ENCODE measurements around the gene SNAP25.
A peak's percentile ranks its signal among the peaks of the same experiment; 100 is the strongest.

SNAP25 gene

DNA sequence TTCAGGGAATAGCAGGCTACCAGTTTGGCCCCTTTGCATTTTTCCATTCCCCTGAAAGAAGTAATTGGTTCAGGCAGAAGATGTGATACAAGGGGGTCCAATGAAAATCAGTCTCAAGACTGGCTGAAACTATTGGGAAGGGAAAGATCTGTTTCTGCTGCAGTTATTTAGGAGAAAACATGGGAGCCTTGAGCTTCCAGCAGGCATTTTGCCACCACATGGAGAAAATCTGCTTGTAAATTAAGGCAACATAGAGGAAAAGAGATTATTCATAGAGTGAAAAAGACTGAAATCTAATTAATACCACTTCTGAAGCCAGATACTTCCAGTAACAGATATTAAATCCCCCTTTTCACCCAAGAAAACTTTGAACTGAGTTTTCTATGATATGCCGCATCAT is 44.2 kb upstream of the SNAP25 start:
- ChIA-PET CTCF (no interaction called here), POLR2A (no interaction called here)
- TF ChIP-seq, protein P1, sequence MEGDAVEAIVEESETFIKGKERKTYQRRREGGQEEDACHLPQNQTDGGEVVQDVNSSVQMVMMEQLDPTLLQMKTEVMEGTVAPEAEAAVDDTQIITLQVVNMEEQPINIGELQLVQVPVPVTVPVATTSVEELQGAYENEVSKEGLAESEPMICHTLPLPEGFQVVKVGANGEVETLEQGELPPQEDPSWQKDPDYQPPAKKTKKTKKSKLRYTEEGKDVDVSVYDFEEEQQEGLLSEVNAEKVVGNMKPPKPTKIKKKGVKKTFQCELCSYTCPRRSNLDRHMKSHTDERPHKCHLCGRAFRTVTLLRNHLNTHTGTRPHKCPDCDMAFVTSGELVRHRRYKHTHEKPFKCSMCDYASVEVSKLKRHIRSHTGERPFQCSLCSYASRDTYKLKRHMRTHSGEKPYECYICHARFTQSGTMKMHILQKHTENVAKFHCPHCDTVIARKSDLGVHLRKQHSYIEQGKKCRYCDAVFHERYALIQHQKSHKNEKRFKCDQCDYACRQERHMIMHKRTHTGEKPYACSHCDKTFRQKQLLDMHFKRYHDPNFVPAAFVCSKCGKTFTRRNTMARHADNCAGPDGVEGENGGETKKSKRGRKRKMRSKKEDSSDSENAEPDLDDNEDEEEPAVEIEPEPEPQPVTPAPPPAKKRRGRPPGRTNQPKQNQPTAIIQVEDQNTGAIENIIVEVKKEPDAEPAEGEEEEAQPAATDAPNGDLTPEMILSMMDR (IDR thresholded peaks at IDR 0.05; ENCODE audit: insufficient read depth, low read length, missing control alignments): no peak
- H3K4me3 ChIP-seq (ENCODE audit: low read depth, low read length): no peak overlapping the region
- no peak for DNase-seq (ENCODE audit: low read depth, low spot score)

DNA sequence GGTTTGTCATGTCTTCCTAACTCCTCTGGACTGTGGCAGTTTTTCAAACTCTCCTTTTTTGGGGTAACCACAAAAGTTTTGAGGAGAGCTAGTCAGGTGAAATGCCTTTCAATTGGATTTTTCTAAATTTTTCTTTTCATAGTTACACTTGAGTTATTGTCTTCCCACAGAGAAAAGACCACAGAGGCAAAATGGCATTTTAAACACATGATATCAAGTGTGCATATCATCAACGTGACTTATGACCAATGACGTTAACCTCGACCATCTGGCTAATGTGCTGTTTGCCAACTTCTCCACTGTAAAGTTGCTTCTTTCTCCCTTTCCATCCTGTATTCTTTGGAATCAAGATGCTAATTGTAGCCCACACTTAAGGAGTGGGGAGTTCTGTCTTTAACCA is 41.3 kb upstream of the SNAP25 start:
- ChIA-PET POLR2A (no interaction called here), CTCF (no interaction called here)
- DNase-seq (ENCODE audit: low read depth, low spot score): no peak
- no peak overlapping the region for H3K4me3 ChIP-seq (ENCODE audit: low read depth, low read length)
- TF ChIP-seq, protein P1 (IDR thresholded peaks at IDR 0.05; ENCODE audit: insufficient read depth, low read length, missing control alignments): no peak

DNA sequence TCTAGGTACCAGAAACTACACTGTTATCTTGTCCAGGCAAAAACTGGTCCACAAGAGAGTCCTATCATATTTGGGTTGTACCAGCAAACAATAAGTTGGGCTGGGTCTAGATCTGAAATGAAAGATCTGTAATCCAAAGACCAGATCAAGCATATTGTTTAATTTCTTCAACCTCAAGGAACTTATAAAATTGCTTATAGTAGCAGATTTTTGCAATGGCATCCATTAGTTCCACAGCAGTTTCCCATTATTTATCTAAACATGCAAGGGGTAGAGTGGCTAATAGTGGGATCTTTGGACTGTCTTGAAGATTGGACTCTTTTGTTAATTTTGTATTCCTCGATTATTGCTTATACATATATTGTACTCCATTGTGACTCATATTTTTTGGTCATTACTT is 40.5 kb upstream of the SNAP25 start:
- H3K4me3 ChIP-seq (ENCODE audit: low read depth, low read length): no peak overlapping the region
- TF ChIP-seq, protein P1 (IDR thresholded peaks at IDR 0.05; ENCODE audit: insufficient read depth, low read length, missing control alignments): no peak
- CTCF ChIA-PET: no interaction called here
- POLR2A ChIA-PET: no interaction called here
- no peak for DNase-seq (ENCODE audit: low read depth, low spot score)

DNA sequence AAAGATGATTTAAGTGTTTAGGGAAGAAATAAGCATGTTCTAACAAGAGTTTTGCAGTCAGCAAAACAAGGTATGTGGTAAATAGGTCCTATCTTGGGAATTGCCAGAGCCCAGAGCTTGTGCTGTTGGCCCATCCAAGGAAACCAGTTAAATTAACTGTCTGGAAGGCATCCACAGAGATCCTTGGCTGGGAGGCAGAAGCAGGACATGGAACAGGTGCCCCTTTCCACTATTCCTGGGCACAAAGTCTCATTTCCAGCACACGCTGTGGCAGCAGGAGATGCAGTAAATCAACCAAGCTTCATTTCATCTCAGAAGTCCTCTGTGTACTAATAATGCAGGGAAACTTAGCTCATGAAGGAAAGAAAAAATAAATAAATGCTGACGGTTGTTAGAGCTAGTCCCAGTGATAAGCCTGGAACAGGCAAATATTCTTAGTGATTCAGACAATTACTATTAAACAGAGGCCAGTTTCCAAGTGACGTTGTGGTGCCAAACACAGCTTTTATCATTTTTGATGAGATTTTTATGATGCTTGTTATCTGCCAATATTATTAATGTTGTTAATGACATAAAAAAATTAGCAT is 39.8 kb upstream of the SNAP25 start:
- TF ChIP-seq, protein P1 (IDR thresholded peaks at IDR 0.05; ENCODE audit: insufficient read depth, low read length, missing control alignments): no peak
- DNase-seq (ENCODE audit: low read depth, low spot score): no peak
- CTCF ChIA-PET: no interaction called here
- POLR2A ChIA-PET: no interaction called here
- H3K4me3 ChIP-seq (ENCODE audit: low read depth, low read length): no peak overlapping the region

DNA sequence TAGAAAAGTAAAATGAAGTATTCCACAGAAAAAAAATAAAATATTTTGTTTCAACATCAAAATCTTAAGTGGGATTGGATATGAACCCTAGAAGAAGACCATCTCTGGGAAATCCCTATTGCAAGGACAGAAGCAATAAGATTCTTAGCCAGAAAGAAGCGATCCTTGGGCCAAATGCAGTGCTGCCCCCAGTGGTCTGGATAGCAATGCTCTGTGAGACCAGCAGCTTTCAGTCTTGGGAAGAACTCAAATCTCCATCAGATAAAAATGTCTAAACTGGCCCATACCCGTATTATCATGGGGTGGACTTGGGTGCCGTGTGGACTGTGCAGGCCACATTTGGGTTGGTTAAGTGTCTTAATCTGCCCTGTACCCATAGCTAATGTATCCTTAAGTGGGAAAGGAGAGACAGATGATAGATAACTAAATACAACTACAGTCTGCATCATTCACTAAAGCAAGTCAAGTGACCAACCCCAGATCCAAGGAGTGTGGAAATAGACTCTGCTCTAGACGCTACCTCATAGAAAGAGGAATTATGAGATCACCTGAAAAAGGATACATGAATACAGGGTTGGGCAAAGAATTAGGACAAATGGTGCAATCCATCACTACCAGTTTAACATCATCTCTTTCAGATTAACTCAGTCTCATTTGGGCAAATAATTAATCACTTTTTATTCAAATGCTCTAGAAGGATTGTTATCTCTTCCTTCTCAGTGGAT is 38.9 kb upstream of the SNAP25 start:
- ChIA-PET CTCF (no interaction called here), POLR2A (no interaction called here)
- no peak overlapping the region for H3K4me3 ChIP-seq (ENCODE audit: low read depth, low read length)
- TF ChIP-seq, protein P1 (IDR thresholded peaks at IDR 0.05; ENCODE audit: insufficient read depth, low read length, missing control alignments): peak; percentile 26
- no peak for DNase-seq (ENCODE audit: low read depth, low spot score)

DNA sequence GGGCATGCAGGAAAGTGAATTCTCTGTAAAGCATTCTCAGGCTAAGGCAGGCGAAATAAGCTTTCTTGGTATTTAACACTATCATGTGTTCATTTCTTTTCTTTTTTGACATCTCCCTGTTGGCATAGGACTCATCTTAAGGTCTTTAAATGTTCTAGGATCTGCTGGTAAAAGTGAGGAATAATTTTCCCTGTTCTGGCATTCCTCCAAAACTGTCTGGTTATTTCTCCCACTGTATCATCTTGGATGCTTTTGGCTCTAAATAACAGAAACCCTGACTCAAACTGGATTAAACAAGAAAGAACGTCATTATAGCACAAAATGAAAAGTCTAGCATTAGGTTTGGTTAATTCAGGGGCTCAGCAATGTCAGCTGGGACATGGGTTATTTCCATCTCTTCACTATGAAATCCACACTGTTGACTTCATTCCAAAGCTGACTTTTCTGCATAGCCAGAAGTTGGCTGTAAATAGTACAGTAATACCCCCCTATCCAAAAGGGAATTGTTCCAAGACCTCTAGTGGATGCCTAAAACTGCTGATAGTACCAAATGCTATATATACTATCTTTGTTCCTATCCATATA is 37.9 kb upstream of the SNAP25 start:
- POLR2A ChIA-PET: no interaction called here
- no peak overlapping the region for H3K4me3 ChIP-seq (ENCODE audit: low read depth, low read length)
- CTCF ChIA-PET: no interaction called here
- DNase-seq (ENCODE audit: low read depth, low spot score): no peak
- TF ChIP-seq, protein P1 (IDR thresholded peaks at IDR 0.05; ENCODE audit: insufficient read depth, low read length, missing control alignments): no peak

Data from AG04449 (cell line).